SKM-1 (cell line): ENCODE measurements around the gene CCT5.
"Not testable (repeated sequence)": the region's sequence is repeated elsewhere in the genome, so short reads cannot be mapped to it uniquely, and the experiment has no call there.

Source experiments
- DNase-seq: peaks from one replicate; lab custom pipeline; 2025; ENCODE audit not compliant: unreplicated experiment; lab: John Stamatoyannopoulos, UW

Gene CCT5

DNA sequence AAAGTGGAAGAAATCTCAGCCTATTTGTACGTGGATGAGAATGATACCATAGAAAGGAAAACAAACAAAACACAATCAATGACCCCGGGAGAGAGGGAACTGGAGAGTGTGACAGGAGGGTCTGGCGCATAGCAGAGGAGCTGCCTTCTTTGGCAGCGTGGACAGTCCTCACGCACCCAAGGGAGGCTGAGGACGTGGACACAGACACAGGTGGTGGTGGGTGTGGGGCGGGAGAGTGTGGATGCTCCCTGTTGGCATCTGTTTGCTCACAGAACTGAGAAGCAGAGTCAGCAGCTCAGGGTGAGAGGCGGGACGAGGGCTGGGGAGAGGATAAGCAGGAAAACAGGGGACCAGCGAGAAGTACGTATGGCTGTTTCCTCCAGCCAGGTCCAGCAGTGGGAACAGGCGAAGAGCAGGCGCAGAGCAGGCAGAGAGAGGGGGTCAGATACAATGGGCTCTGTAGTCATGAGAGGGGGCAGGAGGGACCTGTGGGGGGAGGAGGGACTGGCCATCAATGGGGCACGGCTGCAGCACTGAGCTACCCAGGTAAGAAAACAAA lies 47.6 kb downstream of the CCT5 start:
- no peak for DNase-seq

DNA sequence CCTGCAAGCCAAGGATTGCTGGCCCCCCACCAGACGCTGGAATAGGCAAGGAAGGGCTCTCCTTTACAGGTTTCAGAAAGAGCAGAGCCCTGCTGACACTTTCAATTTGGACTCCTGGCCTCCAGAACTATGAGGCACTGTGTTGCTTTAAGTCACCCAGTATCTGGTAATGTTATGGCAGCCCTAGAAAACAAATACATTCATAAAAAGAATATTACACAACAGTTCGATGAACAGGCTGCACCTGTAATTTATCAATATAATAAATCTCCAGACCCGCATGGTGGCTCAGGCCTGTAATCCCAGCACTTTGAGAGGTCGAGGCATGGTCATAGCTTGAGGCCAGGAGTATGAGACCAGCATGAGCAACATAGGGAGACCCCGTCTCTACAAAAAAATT lies 50.2 kb downstream of the CCT5 start:
- no peak for DNase-seq

DNA sequence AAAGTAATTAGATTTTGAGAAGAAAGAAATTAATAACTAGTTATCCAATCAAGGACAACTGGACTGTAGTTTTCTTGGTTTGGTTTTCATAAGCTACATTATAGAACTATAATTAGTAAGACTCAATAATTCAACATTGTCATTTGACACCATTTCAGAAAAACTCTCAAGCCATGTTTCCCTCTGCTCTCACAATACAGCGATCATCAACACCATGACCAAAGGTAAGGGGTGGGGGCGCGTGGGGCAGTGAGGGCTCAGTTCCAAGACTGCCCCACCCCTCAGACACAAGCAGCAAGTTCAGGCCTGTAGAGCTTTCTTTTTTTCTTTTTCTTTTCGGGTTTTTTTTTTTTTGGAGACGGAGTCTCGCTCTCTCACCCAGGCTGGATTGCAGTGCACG lies 51.2 kb downstream of the CCT5 start:
- no peak for DNase-seq

DNA sequence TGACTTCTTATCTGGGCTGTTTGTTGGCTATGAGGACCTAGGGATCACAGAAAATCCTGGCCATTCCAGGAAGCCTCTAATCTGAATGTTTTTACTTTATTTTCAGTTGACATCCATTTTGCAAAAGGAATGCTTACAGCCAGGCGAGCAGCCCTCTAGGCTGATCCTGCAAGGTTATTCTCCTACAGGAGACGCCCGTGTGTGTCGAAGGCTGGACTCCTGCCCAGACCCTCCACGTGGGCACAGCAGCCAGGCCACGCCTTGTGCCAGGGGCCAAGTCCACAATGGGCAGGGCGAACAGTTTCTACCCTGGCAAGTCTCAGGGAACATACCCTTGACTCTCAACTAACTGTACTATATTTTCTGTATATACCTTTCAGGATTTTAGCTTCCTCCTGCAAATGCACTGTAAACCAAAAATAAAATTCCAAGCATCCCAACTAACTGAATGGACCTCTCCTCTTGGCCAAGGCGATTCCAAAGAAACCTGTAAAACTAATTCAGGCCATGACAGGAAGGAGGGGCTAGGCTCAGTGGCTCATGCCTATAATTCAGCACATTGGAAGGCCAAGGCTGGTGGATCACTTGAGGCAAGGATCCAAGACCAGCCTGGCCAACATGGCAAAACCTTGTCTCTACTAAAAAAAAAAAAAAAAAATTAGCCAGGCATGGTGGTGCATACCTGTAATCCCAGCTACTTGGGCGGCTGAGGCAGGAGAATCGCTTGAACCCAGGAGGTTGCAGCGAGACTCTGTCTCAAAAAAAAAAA lies 51.9 kb downstream of the CCT5 start:
- no peak for DNase-seq

DNA sequence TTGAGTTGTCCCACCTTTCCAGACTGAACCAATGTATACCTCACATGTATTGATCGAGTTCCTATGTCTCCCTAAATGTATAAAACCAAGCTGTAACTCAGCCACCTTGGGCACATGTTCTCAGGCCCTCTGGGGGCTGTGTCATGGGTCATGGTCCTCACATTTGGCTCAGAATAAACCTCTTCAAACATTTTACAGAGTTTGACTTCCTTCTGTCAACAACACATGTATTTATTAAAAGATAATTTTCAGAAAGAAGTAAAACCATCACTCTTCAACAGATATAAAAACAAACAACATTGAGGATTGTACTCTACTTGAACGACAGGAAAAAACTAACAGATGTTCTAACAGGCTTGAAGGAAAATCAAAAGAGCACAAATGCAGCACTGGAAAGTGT lies 53.1 kb downstream of the CCT5 start:
- DNase-seq, result no peak

DNA sequence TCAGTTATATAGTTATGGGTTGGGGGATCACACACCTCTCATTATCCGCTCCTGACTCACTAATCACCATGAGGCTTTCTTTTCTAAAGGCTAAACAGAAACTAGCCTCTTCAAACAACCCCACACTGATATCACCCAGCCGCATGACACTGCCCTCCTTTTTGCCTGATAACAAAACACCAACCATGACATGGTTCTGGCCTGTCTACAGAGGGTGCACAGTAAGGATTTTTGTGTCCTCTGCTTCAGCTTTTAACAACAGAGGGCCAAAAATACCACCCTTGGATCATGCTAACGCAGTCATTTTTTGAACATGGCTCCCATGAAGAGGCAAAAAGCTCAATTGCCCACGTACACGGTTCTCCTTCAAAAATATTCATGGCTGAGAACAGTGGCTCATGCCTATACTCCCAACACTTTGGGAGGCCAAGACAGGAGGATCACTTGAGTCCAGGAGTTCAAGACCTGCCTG lies 53.7 kb downstream of the CCT5 start:
- DNase-seq, result no peak

DNA sequence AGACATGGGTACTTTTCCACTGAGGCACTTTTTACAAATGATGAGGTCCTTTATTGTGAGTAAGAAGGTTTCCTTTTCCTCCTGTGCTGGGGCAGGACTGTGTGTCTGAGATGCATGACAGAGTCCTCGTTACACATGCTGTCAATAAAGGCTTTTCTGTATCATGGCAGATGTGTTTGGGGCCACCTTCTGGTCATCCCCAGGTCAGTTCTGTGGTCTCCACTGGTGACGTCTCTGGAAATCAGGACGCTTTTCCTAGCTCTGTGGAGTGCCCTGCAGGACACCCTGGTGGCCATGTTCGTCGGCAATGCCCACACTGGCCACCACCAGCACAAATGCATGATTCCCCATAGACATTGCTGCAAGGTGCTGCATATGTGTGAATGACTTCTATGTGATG lies 54.9 kb downstream of the CCT5 start:
- no peak for DNase-seq

DNA sequence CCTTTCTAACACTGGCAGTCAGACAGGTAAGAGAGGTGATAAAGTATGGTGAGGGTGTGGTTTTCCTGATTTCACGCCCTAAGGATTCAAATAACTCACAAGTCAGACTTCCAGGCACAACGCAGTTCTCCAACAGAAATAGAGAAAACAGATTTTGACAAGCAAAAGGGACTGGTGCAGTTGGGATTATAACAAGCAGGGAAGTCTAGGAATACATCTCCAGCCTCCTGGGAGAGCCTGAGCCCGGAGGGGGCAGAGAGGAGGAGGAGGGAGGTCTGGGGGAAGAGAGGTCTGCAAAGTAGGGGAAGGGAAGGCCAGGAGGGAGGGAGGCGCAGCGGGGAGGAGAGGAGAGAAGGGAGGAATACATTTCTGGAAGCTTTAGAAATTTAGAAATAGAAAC lies 56.0 kb downstream of the CCT5 start:
- DNase-seq, result no peak

DNA sequence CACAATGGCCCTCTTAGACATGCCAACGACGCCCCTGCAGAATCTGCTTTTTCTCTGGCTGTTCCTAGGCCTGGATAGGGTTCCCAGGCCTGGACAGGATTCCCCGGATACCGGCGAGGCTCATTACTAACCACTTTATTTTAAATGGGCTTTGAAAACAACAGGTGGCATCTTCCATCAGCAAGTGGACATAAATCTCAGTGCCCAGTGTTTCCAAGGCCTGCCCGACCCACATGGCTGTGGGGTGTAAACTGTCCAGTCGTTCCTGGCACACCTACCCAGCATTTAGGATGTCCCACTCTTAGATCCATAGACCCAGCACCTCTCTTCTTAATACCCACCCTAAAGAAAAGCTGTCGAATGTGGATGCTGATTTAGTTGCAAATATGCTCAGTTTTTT lies 56.7 kb downstream of the CCT5 start:
- DNase-seq, result no peak

DNA sequence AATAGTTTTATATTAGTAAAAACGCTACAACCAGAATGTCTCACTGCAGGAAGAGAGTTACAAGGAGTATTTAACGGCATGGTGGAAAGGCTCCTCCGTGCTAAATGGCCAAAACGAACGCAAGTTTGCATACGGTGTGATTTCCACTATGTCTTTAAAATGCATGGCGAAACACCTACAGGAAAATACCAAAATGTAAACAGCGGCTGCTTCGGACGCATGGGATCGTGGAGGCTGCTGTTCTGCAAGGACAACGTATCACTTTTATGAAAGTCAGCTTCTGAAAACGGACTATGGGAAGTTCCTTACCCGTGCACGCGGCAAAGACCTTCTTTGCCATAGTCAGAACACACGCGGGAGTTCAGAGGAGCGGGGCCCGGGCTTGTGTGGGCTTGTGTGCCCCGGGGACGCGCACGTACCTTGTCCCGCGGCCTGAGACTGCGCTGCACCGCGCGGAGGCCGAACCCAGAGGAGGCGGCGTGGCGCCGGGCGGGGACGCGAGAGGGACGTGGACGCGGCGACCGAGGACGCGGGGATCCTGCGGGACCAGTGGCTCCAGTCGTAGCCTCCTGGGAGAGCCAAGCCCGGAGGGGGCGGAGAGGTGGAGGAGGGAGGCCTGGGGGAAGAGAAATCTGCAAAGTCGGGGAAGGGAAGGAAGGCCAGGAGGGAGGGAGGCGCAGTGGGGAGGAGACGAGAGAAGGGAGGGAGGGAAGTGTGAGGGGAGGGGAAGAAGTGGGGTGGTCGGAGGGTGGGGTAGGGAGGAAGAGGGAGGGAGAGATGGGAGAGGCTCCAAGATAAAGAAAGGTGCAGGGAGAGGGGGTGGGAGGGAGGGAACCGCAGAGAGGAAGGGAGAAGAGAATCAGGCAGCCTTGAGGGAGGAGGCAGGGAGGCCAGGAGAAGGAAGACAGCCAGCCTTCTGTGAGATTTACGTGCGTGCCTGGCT lies 57.4 kb downstream of the CCT5 start, which contains the start of gene CMBL:
TSS of gene CMBL (minus strand) at position 697 of the 943 bp plus-strand sequence. CDS start 17,140 bp downstream, outside the sequence.
- peak; percentile 59 for DNase-seq

DNA sequence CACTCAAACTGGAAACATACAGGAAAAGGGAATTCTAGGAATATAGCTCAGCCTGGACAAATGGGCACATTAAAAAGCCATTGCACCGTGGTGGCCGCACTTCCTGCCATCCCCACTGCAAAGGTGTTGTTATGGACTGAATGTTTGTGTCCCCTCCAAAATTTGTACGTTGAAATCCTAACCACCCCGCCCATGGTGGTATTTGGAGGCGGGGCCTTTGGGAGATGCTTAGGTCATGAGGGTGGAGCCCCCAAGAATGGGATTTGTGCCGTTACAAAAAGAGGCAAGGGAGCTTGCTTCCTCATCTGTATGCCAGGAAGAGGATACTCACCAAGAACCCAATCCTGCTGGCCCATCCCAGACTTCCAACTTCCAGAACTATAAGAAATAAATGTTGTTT lies 58.8 kb downstream of the CCT5 start:
- DNase-seq, result no peak

DNA sequence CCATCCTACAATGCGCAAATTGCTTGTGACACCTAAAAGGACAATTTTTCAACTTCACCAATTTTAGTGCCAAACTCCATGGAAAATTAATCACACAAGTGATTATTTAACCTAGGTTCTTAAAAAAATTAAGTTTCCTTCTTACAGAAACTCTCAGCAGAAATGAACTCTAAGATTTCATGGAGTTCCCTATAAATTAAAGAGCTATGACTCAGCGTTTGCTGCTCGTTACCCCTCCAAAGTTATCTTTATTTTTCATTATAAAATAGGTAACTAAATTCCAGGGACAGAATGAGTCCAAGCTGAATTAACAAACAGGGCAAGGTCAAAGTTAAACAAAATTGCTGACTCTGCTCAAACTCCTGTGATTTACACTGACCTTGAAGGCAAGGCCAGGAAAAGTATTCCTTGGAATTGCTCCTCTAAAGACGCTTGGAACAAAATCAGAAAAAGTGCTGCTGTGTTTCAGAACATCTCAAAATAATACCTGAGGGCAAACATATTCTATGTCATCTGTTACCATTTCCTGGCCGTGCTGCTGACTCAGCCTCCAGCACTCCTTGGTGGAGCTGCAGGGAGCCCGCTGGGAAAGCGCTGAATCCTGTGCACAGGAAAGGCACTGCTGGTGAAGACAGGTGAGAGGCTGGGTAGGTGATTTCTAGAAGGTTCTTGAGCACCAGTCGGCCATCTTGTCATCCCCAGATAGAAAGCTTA lies 60.1 kb downstream of the CCT5 start:
- DNase-seq, result no peak

DNA sequence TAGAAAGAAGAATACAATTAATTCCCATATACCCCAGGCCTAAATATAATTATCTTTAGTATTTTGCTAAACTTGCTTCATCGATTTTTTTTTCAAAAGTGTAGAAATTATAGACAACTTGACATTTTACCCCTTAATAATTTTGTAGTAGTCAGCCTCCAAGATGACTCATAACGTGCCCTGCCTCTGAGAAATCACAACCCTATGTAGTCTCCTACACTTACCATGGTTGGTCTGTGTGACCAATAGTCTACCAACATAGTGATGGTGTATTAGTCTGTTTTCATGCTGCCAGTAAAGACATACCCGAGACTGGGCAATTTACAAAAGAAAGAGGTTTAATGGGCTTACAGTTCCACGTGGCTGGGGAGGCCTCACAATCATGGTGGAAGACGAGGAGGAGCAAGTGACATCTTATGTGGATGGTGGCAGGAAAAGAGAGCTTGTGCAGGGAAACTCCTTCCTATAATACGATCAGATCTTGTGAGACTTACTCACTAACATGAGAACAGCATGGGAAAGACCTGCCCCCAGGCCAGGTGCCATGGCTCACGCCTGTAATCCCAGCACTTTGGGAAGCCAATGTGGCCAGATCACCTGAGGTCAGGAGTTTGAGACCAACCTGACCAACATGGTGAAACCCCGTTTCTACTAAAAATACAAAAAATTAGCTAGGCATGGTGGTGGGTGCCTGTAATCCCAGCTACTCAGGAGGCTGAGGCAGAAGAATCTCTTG lies 60.9 kb downstream of the CCT5 start:
- not testable (repeated sequence) for DNase-seq

DNA sequence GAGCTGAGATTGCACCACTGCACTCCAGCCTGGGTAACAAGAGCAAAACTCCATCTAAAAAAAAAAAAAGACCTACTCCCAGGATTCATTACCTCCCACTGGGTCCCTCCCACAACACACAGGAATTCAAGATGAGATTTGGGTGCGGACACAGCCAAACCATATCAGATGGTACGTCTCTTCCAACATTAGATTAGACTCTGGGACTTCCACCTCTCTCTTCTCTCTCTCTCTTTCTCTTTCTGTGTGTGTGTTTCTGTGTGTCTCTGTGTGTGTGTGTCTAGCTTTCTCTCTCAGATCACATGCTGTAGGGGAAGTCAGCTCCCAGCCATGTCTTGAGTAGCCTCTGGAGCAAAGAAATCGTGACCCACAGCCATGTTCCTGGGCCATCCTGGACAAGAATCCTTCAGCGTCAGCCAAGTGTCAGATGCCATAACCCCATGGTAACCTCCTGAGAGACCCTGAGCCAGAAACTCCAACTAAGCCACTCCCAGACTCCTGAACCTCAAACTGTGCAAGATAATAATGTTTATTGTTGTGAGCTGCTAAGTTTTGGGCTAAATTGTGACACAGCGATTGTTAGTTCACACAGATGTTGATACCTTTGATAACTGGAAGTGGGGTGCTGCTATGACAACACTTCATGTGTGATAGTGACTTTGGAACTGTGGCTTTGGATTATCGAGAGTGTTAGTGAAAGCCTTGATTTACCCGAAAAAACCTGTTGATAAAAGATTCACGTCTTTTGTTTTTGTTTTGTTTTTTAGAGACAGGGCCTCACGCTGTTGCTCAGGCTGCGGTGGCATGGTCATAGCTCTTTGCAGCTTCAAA lies 61.7 kb downstream of the CCT5 start:
- DNase-seq, result no peak

DNA sequence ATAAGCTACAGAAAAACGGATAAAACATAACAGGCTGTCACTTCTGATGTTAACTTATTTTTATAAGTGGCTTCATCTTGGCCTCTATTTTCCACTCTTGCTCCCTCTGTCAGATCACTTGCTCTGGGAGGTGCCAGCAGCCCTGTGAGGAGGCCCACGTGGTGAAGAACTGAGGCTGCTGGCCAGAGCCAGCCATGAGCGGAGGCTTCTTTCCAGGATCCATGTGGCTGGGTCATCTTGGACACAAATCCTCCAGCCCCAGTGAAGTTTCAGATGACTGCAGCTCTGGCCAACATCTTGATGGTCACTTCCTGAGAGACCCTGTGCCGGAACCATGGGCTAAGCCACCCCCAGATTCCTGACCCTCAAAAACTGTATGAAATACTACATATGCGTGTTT lies 65.1 kb downstream of the CCT5 start:
- no peak for DNase-seq
